Measurements from ENCODE around the gene RPH3AL. TPM values are rescaled to one million over a fixed set of nuclear protein-coding genes. Genes with fewer than 3 reads are reported as not detected.
"Not testable (repeated sequence)": the region's sequence is repeated elsewhere in the genome, so short reads cannot be mapped to it uniquely, and the experiment has no call there.

Gene RPH3AL
- total RNA-seq, 1 donor from 2014 or later: 24.3 TPM

DNA sequence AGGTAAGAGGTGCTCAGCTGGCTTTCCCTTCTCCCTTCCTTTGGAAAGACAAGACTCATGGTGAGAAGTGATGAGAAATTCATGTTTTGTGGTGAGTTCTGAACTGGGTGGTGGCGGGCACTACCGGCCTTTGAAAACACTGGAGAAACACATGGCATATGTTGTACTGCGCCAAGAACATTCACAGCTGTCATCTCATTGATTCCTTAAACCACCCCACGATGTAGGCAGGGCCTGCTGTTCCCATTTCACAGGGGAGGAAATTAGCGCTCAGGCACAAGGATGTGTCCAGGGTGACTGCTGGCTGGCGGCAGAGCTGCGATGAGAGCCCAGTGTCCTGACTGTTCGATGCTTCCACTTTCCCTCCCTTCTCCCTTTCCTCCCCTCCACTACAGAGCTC is 169.6 kb downstream of the RPH3AL start:
- DNase-seq (ENCODE audit: low read depth): peak; percentile 45

DNA sequence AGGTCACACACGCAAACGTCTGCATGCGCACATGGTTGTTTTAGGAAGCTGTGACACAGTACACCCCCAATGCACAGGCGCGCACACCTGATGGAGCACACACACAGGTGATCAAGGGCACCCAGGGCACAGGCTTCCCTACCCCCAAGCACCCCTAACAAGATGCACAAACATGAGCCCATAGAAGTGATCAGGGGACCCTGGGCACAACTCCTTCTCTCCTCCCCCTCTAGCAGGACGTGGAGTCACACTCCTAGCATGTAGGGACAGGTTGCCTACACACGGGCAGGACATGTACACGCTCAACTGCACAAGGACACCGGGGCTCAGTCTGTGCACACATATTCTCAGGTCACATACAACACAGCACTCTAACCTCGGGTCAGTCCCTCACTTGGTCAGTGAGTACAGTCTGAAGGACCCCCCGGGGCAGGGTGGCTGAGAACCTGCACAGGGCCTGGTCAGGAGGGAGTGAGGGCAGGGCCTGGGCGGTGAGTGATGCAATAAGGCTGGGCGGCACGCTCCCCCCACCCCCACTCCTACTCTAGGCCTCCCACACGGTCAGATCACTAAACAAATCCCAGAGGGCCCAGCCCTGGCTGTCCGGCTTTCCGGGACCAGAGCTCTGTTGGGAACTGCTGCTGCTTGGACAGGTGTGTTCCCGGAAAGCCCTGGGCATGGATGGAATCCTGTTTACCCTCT is 170.4 kb downstream of the RPH3AL start:
- peak; percentile 30 for DNase-seq (ENCODE audit: low read depth)

DNA sequence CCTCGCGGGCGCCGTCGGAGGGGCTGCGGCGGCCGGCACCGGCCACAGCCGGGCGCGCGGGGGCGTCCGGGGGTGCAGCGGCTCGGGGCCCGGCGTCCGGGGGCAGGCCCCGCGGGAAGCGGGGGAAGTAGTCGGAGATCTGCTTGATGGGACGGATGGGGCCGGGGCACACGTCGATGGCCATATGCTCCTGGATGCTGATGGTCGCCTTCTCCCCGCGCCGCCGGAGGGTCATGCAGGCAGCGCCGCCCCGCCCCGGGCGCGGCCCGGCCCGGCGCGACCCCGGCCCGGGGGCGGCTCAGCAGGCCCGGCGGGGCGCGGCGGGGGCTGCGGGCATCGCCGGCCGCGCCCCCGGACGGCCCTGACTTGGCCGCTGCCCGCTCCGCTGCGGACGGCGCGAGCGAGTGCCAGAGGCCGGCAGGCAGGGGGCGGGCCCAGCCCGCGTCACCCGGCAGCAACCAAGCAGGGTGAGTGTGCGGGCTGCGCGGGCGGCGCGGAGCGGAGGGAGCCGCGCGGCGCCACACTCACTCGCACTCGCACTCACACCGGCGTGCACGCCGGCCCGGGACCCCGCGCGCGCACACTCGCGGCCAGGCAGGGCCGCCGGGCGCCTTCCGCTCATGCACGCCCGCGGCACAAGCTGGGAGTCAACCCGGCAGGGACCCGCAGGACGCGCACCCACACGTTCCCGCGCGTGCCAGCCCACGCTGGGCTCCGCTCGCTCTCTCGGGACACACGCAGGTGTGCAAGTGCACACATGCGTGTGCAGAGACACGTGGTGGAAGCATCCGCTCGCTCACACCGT is 171.2 kb downstream of the RPH3AL start, which contains the start of gene DOC2B:
Gene DOC2B, minus strand, starts transcription at position 406 of the 805 bp plus-strand sequence. Its CDS starts 171 bp downstream, at position 235.
- DNase-seq (ENCODE audit: low read depth): no peak

DNA sequence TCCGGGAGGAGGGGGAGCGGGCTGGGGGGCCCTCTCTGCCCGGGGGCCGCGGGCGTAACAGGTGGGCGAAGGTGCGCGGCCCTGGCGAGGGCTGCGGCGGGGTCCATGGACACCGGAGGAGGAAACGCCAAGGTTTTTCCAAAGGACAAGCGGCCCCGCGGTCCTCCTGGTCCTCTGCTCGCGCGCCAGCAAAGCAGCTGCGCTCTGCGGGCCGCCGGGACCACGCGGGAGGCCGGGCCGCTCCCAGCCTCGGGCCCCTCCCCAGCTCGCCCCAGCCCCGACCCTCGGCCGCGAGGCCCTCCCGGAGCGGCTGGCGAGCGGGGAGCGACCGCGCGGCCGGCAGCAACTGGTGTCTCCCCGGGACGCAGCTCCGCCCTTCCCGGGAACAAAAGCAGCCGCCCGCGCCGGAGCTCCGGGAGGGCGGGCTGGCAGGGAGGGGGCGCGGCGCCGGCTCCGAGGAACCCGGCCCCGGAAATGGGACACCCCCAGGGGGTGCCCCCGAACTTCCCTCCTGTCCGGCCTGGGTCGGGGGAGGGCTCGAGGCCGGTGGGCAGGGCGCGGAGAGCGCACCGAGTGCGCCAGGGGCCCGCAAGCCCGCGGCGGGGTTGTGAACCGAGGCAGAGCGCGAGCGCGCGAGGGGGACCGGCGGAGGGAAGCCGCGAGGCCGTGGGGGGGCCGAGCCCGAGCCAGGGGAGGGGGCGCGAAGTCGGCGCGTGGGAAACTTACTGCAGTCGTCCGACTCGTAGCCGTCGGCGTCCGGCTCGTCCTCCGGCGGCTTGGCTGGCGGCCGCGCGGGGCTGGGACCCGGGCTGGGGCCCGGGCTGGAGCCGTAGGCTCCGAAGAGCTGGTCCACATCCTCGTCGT is 172.0 kb downstream of the RPH3AL start:
- DNase-seq (ENCODE audit: low read depth): no peak

DNA sequence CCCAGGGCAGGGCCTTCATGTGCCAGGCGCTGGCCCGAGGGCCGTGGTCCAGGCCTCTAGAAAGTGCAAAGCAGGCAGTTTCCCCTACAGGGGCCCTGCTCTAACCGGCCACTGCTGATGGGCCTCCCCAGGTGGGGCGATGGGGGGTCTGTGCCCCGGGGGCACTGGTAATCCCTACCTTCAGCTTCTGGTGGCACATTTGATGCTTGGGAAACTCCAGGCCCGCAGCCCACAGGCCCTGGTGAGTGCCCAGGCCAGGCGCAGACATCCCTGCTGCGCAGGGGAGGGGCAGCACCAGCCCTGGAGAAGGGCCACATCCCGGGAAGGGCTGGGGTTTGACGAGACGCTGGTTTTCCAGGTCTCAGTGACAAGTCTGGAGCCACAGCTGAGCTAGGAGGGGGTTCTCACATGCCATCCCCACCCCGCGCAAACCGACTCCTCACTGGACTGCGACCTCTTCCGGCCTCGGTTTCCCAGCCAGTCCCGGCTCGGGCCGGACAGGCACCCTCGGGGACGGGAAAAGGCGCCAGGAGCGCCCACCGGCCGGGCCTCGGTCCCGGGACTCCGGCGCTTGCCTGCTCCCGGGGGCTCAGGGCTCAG is 172.7 kb downstream of the RPH3AL start:
- no peak for DNase-seq (ENCODE audit: low read depth)

DNA sequence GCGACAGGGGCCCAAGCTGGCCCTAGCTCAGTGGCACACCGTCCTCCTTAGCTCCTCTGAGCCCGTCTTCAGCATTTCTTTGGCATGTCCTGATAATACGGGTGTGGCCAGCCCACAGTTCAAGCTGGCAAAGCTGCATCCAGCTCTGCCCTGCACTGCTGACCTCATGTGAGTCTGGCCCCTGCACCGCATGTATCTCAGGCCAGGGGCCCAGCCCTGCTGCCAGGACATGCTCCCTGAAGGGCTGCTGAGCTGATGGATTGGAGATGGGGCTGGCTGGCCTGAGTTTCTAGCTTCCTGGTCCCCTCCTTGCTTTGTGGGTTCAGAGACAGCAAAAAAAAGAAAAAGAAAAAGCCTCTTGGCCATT is 173.6 kb downstream of the RPH3AL start:
- peak; percentile 15 for DNase-seq (ENCODE audit: low read depth)

DNA sequence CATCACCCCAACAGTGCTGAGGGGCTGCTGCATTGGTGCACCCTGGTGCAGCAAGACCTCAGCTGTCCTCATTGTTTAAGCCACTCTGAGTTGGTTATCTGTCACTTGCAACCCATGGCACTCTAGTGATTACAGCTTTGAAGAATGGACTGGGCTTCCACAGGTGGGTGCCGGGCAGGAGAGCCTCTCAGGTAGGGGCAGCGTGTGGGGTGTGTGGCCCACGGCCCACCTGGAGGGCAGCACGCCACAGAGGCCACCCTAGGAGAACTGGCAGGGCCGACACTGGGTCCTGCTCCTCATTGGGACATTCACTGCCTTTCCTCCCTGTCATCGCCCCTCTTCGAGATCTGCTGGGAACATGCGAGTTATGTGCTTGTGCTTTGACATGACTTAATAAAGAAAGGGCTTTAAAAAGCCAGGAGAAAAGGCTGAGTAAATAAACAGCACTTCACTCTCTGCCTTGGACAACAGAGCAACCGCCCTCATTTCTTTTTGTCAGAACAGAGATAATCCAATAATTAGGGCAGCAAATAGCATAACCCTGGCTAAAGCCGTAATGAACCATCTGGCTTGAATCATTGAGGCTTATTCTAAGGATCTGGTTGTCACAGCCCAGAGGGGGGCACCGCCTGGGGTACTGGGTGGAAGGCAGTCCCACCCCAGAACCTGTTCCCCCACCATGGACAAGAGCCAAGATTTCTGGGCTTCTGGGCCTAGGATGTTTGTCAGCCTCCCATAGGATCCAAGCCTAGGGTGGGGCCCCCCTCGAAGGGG is 174.1 kb downstream of the RPH3AL start:
- DNase-seq (ENCODE audit: low read depth): no peak

DNA sequence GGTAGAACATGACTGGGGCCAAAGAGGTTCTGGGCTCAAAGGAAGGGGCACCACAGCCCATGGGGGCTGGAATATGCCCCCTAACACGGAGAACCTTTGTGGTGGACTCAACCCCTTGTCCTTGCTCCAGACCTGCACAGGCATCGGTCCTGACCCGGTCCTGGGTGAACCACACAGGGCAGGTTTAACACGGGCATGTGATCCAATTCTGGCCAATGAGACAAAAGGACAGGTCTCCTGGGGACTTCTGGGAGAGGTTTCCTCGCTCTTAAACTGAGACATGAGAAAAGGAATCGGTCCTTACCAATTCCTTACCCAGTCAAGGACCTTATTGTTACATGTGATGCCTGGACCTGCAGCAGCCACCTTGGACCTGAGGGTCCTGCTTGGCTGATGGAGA is 174.8 kb downstream of the RPH3AL start:
- no peak for DNase-seq (ENCODE audit: low read depth)

DNA sequence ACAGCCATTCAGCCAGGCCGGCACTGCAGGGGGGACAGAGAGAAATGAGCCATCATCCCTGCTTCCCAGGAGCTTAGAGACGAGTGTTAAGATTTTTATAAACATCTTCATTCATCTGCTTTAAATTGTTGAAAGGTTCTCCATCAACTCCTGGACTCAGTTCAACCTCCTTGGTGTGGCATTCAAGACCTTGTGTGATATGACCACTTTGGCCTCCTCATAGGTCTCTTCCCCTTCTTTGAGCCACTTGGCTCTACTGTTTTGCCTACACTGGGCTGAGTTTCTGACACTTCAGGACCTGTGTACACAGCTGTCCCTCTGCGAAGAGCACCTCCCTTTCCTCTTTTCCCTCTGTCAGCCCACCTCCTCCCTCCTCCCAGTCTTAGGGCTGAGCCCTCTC is 175.5 kb downstream of the RPH3AL start:
- DNase-seq (ENCODE audit: low read depth): no peak

DNA sequence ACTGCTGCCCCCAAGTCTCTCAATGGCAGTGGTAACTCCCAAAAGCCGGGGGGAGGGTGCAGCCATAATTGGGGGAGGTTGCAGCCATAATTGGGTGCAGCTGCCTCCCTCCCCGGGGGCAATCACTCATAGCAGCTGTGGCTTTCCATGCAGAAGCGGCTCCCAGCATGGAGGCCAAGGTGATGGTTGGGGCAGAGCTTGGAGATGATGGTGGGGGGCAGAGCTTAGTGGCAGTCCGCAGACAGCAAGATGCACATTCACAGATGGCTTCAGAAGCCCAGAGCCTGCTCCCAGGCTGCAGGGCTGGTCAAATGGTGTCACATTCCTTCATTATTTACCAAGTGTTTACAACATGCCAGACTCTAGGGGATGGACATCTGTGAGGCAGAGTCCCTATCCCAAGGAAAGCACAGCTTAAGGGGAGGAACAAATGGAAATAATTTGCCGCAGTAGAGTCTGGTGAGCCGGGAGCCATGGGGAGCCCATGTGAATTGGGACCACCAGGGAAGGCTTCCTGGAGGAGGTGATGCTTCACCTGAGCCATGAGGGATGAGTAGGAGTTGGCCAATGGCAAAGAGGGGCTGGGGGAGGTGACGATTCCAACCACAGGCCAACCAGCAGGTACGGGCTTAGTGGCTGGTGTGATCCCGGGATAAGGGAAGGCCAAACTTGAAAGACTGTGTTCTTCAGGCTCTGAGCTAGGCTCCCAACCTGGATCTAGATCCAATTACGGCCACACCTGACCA is 179.3 kb downstream of the RPH3AL start:
- no peak for DNase-seq (ENCODE audit: low read depth)

DNA sequence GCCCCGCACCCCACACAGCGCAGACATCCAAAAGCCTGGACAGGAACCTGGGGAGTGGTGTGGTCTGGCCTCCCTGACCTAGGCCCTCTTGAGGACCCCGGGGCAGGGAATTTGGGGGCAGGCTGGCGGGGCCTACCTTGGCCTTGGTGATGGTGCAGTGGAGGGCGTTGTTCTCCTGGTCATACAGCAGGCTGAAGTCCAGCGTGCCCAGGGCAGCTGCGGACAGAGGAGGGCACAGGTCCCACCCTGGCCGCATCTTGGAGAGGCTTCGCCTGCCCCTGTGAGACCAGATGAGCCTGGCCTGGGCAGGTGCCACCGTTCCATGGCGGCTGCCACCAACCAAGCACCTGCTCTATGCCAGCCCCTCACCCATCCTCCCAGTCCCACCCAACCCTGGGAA is 180.2 kb downstream of the RPH3AL start:
- no peak for DNase-seq (ENCODE audit: low read depth)

DNA sequence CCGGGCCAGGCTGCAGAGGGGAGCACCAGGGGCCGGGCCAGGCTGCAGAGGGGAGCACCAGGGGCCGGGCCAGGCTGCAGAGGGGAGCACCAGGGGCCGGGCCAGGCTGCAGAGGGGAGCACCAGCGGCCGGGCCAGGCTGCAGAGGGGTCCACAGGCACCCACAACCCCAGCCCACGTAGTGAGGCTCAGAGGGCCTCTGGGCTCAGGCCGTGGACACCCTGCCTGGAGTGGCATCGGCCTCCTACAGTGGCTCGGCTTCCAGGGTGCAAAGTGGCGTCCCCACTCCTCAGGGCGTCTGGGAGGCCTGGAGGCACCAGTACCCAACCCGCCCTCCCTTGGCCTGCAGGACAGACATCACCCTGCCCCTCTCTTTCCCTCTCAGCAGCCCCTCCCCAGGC is 180.7 kb downstream of the RPH3AL start:
- no peak for DNase-seq (ENCODE audit: low read depth)

DNA sequence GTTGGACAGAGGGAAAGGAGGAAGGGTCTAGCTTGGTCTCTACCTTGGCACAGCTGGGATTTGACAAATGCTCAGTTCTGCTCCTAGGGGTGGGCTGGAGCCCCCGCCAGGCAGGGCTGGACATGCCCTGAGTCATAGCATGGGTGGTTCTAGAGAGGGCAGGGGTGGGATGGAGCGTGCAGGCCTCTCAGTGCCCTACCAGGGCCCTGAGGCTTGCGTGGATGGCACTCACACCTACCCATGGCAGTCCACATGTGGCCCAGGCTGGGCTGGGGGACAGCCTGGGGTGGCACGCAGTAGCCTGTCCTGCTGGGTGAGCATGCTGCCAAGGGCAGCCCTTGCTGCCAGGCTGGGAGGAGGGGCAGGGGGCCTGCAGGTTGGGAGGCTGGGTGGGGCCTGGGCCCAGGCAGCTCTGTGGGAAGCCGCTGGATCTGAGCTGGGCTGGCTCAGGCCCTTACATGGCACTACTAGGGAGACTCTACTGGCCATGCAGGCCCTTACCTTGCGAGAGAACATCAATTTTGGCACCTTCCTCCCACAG is 182.4 kb downstream of the RPH3AL start:
- no peak for DNase-seq (ENCODE audit: low read depth)

DNA sequence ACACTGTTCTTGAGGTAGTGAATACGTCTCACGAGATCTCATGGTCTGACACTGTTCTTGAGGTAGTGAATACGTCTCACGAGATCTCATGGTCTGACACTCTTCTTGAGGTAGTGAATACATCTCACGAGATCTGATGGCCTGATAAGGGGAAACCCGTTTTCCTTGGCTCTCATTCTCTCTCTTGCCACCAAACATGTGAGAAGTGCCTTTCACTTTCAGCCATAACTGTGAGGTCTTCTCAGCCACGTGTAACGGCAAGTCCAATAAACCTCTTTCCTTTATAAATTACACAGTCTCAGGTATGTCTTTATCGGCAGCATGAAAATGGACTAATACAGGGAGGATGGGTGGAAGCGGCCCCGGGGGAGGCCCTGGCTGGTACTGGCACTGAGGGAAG is 184.0 kb downstream of the RPH3AL start:
- DNase-seq (ENCODE audit: low read depth): not testable (repeated sequence)

DNA sequence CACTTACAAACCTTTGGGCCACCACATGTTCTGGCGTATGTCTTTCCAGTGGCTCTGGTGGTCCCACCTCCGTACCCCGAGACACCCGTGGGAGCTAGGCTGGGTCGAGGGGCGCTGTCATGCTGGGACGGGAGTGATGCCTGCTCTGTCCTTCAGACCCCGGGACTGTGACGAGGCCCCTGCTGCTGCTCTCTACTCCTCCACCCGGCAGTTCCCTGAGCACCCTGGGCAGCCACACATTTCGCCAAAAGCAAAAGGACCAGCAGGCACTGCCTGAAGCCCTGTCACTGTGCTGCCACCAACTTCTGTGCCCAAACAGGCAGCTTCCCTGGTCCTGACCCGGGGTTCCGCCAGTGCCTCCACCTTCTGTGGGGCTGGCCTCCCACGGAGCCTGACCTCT is 186.7 kb downstream of the RPH3AL start:
- DNase-seq (ENCODE audit: low read depth): no peak

DNA sequence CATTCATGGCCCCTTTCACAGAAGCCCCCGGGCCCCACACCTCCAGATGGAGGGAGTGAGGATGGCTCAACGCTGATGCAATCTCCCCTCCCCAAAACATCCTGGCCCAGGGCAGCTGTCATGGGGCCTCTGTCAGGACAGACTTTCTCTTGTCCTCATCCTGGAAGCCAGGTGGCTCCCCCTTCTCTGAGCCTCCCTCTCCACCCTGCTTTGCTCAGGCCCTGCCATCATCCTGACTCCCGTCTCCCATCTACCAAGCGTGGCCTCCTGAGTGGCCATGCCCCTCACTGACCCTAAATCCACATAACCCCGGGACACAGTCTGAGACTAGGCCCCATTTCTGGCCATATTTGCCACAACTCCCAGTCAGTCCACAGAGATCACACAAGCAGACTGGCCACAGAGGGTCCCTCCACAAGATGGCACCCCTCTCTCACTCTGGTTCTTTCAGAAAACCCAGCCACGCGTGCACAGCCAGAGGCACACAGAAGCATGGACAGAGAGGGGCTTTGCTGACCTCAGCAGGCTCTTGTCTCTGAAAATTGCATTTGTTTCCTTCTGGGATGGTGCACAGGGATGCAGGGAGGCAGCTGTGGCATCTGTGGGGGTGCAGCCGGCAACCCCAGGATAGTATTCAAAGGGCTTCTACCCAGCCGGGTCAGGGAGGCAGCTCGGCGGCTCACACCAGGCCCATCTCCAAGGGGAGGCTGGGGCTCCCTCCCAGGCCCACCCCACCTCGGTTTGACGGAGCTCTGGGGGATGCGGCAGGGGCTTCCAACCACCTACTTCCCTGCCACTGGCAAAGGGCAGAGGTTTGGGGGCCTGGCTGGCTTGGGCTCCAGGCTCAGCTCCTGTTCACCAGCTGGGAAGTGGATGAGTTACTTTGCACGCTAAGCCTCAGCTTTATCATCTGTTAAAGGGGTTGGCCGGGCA is 188.0 kb downstream of the RPH3AL start:
- DNase-seq (ENCODE audit: low read depth): peak; percentile 64

DNA sequence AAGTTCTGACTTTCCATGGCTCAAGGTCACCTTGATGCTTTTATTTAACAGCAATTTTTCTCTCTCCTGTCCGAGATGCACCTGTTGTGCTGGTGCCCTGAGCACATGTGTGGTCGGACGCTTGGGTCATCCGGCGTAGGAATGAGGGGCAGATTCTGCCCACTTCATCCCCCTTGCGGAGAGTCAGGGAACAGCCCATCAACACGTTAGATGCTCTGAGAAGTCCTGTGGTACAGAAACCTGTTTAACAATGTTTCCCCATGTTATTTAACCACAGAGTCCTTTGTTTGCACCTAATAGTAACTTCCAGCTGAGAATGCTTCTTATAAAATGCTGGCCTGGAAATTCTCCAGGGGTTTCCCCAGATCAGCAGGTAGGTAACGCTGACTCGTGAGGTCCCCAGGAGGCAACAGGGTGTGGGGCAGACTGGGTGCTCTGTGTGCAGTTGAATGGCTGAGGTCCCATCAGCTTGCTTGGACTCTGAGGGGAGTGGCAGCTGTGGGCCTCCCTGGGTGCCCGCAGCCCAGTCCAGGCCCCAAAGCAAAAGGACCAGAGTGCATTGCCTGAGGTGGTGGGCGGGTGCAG is 189.0 kb downstream of the RPH3AL start:
- DNase-seq (ENCODE audit: low read depth): peak; percentile 36

DNA sequence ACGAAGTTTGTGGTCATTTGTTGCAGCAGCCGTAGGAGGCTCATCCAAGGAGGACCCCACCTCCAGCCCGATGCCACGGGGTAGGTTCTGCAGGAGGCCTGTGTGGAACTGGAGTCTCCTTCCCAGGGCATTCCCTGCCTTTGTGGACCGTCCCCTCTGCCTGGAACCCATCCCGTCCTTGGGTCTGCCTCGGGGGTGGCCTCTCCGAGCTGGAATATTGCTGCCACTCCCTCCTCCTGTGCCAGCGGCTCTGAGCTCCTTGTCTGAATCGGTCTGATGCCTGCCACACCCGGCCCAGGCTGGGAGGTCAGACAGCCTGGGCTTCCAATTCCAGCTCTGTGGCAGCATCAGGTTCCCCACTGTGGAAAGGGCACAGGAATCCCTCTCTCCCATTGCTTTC is 189.9 kb downstream of the RPH3AL start:
- no peak for DNase-seq (ENCODE audit: low read depth)
